OCI-M2 (cell line): Measurements from ENCODE around the gene OST4.
"Not testable (repeated sequence)": the region's sequence is repeated elsewhere in the genome, so short reads cannot be mapped to it uniquely, and the experiment has no call there.

ENCODE experiments used
- DNase-seq: peaks from one replicate; lab custom pipeline; 2025; ENCODE audit not compliant: unreplicated experiment; lab: John Stamatoyannopoulos, UW

Gene OST4

DNA sequence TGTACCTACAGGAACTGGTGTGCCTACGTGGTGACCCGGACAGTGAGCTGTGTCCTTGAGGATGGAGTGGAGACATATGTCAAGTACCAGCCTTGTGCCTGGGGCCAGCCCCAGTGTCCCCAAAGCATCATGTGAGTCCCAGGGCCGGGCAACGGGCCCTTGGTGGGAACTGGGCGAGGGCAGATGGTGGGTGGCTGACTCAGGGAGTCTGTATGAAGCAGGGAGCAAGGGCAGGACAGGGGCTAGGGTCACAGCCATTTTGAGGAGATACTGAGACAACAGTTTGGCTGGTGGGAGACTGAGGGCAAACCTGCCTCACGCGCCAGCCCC lies 8.7 kb upstream of the OST4 start:
- DNase-seq: no peak

DNA sequence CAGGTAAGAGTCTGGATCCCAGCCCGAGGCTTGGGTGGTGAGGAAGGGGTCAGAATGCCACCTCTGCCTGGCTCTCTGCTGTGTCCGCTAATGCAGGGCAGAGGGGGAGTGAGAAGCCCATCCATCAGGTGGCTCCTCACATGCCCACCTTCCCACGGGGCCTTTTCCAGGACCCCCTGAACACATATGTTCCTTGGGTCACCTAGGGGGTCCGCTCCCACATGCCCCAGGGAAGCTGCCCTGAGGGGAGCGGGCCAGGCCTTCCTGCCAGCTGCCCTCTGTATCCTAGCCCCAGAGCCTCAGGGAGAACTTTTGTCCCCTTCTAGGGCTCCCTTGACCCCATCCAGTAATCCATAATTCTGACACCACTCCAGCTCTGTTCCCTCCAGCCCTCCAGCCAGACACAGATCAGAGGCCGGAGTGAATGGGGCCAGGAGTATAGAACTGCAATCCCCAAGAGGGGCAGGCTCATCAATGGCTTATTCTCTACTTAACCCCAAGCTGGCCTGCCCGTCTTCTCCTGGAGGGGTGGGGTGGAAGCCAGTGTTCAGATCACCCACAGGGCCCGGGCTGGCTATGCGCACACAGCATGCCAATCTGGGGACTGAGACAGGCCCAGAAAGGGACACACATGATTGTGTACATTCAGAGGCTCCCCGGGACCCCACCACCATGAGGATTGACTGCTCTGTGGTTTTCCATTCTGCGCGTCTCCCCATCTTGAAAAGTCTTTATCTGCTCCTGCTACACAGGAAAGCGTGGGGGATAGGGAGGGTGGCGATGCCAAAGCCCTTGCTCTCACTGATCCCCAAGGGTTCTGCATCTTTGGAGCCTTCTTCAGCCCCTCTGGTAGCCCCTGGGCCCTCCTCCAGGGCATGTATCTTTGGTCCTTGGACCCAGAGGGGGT lies 8.0 kb upstream of the OST4 start:
- DNase-seq: no peak

DNA sequence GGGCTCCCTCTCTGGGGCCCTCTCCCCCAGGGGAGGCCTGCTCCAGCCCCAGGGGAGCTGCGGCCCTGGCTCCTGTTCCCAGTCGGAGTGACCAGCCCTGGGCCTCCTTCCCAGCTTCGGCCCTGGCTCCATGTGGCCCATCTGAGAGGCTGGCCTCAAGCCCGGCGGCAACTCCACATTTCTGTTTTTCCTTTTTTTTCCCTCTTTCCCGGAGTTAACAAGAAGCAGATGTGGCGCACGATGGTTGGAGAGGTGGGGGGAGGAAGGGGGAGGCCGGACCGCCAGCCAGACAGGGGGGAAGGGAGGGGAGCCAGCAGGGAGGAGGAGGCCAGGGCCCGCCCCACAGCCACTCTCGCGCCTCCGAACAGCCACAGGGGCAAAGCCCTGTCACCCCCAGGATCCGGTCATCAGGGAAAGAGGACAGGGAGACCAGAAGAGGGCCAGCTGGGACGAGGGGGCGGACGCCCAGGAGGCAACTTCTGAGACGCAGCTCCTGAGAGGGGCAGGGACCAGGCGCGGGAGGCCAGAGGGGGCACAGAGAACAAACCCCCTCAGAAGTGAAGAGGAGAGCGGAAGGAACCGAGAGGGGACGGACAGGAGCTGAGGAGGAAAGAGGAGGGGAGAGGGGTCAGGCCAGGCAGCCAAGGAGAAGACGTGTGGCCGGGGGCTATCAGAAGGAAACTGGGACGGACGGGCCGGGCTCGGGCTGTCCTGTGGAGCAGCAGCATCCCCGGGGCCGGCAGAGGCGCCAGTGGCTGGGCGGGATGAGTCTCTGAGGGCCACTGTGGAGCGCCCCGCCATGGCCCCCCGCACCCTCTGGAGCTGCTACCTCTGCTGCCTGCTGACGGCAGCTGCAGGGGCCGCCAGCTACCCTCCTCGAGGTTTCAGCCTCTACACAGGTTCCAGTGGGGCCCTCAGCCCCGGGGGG lies 7.1 kb upstream of the OST4 start, which contains the start of gene EMILIN1:
Gene EMILIN1 (plus strand): TSS at position 349 of the 928 bp plus-strand sequence. CDS start 451 bp downstream, at position 800.
- DNase-seq: no peak

DNA sequence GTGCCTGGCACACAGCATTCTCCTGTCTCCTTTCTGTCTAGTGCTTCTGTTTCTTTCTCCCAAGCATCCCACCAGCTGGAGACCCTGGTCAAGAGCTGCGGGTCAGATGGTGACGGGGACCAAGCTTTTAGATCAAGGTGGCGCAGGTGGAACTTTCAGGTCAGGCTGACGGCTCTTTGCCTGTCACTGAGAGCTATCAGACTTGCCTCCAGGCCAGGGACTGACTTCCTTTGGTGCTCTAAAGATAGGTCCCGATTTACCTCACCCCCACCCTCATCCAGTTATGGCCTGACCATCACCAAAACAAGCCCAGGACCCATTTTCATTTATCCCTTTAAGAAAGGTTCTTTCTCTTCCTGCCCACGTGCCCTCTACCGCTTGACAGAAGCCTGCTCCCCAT lies 5.8 kb upstream of the OST4 start:
- DNase-seq: no peak

DNA sequence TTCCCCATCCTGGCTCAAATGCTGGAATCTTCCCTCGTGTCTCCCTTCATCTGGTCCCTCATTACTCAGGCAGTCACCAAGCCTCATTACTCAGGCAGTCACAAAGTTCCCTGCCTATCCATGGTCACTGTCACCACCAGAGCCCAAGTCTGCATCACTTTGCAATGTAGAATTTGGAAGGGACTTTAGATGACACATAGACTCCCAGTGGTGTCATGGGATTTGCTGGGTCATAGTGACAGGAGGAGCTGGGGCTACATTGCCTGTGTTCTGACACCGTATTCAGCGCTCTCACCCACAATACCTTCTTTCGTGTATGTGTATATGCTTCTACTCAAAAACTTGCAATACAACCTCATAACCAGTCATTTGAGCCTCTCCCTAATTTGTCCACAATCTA lies 4.9 kb upstream of the OST4 start:
- no peak for DNase-seq

DNA sequence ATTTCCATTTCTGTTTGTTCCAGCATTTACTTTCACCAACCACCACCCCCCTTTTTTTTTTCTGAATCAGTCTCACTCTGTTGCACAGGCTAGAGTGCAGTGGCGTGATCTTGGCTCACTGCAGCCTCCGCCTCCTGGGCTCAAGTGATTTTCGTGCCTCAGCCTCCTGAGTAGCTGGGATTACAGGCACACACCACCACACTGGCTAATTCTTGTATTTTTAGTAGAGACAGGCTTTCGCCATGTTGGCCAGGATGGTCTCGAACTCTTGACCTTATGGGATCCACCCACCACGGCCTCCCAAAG lies 4.1 kb upstream of the OST4 start:
- not testable (repeated sequence) for DNase-seq

DNA sequence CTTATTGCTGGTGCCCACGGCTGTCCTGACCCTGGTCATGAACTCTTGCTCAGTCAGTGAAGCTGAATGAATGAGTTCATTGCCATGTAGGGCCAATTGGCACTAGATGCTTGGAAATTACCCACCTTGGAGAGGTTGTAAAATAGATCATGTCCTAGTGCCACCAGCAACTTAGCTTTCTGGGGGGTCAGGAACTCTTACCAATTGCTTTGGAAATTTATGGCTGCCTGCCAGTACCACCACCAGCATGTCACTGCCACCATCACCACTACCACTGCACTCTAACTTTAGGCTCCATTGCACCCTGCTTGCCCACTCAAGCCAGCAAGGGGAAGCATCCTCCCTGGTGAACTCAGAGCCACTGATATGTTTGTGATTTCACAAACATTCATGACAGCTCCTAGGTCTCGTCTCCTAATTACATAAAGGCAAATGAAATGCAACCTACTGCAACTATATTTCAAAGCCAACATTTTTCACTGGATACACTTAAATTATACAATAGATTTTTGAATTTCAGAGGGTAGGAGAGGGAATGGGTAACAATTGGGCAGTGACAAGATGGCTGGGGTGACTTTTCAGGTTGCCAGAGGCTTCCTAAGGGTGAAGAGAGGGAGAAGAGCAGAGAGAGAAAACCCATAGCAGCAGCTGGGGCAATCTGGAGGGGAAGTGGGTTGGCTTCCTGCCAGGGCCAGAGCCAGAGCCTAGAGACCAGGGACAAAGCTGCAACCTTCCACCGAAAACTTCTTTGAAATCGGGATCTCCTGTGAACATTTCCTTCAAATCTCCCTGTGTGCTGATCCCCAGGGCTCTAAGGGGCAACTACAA lies 3.5 kb upstream of the OST4 start:
- no peak for DNase-seq

DNA sequence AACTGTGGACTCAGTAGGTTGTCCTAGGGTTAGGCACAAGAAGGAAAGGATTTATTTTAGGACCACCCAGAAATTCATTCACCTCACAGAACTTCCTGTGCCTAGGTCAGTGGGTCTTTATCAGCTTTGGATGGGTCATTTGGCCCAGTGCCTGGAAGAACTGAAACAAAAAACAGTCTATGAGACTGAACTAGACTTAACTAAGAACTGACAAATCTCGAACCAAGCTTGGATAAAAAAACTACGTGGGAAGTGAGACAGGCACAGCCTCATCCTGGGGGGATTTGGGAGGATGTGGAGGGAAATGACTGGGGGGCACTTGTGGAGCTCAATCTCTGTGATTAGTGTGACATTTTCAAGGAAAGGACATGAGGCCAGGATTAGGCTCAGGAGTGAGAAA lies 2.3 kb upstream of the OST4 start:
- DNase-seq: no peak

DNA sequence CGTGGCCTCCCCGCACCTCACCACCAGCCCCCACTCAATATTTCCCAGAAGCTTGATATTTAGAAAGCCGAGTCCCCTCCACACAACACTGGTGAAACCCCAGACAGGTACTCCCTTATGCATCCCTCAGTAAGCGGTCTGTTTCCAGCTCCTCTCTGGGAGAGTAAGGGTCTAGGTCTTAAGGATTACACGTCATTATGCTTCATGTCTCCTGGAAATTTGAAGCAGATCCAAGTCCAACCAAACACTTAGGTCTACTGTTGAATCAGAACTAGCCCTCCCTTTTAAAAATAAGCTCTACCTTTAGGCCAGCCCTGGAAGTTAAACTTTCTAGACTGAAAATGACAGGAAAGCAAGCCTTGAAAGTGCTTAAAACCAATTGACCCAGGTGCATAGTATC lies 1.5 kb upstream of the OST4 start:
- DNase-seq: no peak

DNA sequence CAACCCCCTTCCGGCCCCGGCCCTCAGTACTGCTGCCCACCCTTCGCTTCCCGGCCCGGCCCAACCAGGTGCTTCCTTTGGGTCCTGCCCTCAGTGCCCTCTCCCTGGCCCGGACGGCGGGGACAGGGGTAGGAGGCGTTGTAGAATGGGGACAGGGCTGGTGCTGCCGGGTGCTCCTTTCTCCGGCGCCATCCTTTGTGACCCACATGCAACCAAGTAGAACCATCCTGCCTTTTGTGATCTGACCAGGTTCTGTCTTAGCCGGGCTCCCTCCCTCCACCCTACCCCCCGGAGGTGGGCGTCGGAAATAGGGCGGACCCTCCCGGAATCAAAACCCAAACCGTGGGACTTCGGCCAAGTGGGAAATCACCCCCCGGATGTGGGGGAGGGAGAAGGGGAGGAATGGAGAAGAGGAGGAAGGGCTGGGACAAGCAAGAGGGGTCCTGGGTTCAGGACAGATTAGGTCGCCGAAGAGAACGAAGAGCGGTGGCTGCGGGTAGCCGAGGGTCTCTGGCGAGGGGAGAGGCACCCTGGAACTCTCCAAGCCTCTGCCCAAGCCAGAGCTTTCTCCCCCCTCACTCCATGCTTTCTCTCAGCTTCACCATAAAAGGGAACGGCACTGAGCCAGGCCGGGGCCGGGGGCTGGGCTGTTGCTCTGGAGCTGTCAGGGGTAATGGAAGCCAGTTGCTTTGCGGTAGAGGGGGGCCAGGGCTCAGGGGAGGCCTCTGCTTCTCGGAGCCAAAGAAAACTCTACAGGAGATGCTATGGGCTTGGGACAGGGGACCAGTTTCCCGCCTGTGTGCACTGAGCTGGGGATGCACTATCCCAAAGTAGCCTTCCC lies 756 bp upstream of the OST4 start:
- no peak for DNase-seq

DNA sequence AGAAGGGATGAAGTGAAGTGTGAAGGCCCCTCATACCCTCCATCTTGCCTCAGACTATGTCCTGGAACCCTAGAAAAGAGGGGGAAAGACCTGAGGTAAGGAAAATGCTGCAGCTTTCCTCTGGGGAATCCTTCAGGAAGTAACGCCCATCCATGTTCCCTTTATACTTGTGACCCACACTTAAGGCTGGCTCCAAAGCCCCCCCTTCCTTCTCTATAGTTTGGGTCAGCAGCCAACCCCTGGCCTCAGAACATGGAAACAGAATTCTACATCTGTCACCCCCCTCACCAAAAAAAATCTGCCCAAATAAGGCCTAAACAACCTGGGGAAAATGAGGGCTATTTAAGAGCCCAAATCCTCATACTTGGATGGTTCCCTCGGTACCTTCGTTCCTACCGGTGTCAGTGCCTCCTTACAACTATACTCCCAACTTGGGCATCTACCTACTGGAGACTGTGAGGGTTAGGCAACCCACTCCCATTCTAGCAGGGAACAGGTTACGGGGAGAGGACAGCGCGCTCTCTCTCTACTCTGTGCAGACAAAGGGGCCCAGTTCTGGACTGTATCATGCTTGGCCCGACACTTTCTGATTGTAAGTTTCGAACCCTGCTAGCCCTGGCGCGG lies 689 bp downstream of the OST4 start:
- DNase-seq: no peak

DNA sequence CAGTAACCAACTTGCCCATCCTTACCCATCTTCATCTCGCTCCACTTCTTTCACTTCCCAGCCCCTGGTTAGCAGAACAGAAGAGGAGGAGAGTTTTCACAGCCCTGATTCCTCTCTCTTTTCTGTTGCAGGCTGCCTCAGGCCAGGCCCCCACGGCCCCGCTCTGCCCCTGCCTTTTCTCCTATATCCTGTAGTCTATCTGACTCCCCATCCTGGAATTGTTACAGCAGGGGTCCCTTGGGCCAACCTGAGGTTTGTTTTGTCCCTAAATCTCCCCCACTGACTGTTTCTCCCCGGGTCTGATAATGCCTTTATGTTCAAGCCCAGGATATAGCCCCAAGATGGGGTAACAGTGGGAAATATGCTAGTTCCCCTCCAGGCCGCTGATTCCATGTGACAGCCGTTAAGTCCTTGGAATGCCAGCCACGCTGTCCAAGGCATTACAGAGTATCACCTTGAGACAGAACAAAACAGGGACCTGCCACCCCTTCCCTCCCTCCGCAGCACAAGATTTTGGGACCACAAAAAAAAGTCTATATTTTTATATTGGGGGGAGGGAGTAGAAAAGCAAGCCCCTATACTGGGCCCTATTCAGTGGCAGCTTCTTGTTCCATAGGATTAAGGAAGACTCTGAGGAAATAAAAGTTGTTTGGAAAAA lies 1.4 kb downstream of the OST4 start:
- no peak for DNase-seq

DNA sequence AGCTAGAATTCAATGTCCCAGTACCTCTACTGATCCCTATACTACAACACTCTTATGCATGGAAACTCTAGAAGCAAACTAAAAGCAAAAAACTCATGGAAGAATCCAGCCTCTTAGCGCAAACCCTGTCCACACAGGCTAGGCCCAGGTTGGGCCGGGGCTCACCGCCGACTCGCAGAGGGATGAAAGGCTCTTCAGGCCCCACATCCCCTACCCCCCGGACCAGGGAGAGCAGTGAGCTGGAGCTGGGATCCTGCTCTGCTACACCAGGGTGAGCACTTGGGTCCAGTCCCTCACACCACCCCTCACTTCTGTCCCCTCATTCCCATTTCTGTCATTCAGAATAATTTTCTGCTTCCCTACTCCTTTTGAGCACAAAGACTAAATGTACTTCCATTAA lies 2.0 kb downstream of the OST4 start:
- no peak for DNase-seq

DNA sequence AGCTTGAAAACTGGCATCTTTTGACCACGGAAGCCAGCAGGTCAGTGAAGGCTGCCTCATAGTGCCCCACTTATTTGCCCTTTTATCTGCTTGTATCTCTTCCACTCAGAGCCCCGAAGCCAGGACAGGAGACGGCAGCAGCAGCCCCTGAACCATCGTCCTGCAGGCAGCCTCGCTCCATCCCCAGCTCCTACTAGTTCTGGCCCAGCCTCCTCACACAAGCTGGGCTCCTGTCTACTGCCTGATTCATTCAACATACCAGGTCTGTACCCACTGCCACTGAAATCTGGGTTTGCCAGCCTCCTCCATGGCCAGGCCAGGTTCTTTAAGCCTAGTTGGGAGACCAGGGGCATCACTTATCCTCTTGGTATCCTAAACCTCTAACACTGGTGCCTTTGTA lies 4.1 kb downstream of the OST4 start:
- no peak for DNase-seq

DNA sequence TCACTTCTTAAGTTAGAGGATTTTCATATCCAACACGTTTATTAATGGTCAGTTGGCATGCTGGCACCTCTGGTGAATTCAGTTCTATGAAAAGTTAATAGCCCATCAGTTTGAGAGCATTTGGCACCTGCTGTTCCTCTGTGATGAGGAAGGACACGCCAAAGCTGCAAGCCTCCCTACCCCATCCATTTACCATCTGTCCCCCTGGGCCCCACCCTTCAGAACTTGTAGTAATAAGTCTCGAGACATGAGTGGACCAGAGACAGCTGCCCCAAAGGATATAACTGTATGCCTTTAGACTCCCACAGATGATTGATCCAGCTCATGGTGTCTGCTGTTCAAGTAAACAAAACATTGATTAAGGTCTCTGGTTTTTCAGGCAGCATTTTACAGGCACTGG lies 6.3 kb downstream of the OST4 start:
- DNase-seq: no peak

DNA sequence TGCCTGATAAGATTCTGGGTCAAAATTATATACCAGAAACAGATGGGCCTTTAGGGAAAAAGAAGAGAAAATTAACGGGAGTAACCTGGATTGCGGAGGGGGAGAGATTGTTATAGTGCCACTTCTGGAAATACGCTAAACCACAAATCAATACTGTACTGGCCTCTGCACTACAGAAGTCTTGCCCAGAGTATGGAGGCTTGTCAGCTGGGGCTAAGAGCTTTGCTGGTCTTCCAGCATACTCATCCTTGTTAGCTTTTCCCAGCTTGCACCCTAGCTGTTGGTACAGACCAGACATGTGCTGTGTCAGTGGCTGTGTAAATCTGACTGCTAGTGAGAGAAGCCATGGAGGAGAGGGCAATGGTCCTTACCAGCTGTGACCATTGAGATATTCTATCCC lies 11.1 kb downstream of the OST4 start:
- DNase-seq: no peak

DNA sequence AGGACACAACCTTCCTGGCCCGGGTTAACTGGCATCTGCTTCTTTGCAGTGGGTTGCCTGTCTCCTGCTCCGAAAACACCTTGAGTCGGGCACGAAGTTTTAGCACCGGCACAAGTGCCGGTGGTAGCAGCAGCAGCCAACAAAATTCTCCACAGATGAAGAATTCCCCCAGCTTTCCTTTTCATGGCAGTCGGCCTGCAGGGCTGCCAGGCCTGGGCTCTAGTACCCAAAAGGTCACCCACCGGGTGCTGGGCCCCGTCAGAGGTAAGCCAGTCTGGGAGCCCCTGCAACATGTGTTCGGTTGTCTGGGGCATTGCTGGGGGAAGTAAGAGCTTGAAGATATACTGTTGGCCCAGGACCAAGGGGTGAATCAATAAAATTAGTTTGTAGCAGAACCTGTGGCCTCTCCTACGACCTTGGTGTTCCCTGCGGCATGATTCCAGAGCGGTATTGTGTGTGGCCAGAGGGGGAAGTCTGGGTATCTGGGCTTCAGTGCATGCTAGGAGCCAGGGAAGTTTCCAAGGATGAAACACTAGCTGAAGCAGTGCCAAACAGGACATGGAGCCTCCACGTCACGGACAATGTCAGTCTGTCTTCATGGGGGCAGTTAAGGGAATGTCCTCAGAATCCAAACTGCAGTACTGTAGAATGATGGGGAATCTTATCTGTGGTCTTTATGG lies 12.2 kb downstream of the OST4 start:
- DNase-seq: no peak

DNA sequence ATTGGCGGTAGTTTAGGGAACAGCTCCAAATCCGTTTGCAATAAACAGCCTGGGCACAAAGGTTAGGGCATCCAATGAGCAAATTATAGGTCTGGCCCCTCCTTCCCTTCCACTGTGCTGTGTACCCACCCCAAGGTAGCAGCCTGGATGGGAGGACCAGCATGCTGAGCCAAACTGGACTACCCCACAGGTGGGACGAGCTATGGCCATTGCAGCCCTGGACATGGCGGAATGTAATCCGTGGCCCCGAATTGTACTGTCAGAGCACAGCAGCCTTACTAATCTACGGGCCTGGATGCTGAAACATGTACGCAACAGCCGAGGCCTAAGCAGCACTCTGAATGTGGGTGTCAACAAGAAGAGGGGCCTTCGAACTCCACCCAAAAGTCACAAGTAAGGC lies 13.2 kb downstream of the OST4 start:
- DNase-seq: no peak

DNA sequence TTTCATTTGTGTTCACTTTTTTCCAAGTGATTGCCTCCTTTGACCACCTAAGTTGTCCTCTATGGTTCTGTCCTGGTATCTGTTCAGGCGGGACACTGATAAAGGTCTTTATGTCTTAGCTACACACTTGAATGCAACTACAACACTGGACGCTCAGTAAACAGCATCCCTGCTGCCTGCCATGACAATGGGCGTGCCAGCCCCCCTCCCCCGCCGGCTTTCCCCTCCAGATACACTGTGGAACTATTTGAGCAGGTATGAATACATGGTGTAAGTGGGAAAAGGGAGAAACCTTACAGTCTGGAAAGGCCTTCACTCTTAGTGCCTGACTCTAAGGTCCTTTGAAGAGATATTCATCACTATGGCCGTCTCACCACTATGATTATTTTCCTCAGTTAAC lies 14.3 kb downstream of the OST4 start:
- DNase-seq: no peak
